ENCODE measurements around the gene HCRTR1.

GRCh38 chr1:31650161-31651088, 32.9 kb downstream of the HCRTR1 start:
- TF ChIP-seq CTCF (IDR thresholded peaks at IDR 0.05) = no peak
- no peak for TF ChIP-seq POLR2A (IDR thresholded peaks at IDR 0.05)

Data from heart left ventricle (tissue), 13 donors.